Testis (tissue), 3 donors: ENCODE data around the gene ZNF142. TPM values are rescaled to one million over a fixed set of nuclear protein-coding genes. Genes with fewer than 3 reads are reported as not detected.

ENCODE experiments used
- DNase-seq: peaks from one replicate; pipeline ENCODE4 v3.0.0-alpha.2; 2019
- H3K27ac ChIP-seq, 2 donors: fragments of 200-600 bp; sonication (generic); one replicate each; pipeline ENCODE4 v1.5.1; 2019
- H3K27me3 ChIP-seq: fragments of 200-600 bp; sonication (generic); one replicate; pipeline ENCODE4 v1.5.1; 2019
- H3K36me3 ChIP-seq: fragments of 200-600 bp; sonication (generic); one replicate; pipeline ENCODE4 v1.5.1; 2017; ENCODE audit warnings: low read depth; ENCODE audit errors: missing control alignments
- H3K4me1 ChIP-seq: fragments of 200-600 bp; sonication (generic); one replicate; pipeline ENCODE4 v1.5.1; 2019
- H3K4me3 ChIP-seq, 2 donors: fragments of 200-600 bp; sonication (generic); one replicate each; pipeline ENCODE4 v1.5.1; 2017 to 2019
- H3K9me3 ChIP-seq: fragments of 200-600 bp; sonication (generic); one replicate; pipeline ENCODE4 v1.5.1; 2017
- CTCF ChIP-seq, 3 experiments: fragments of 450-650 bp in 2 of 3; fragments of 200-600 bp in 1 of 3; sonication (generic) in 1 of 3; IDR thresholded peaks; one replicate each; pipeline ENCODE4 v1.5.1; 2016 to 2019; ENCODE audit warnings: antibody characterized with exemption in 3 of 3, mild to moderate bottlenecking in 2 of 3, moderate library complexity in 1 of 3
- POLR2A ChIP-seq: fragments of 450-650 bp; IDR thresholded peaks from one replicate; pipeline ENCODE4 v1.6.1; 2017; ENCODE audit warnings: antibody characterized with exemption, mild to moderate bottlenecking, moderate library complexity
- WGBS, 2 donors: methylation state at CpG; one replicate each; pipeline ENCODE4 v1.1.5; 2018; 5-methylcytosine and 5-hydroxymethylcytosine counted together
- intact Hi-C: fragments of 100-400 bp; cut with DNase I; formaldehyde crosslinking; loops from one replicate; pipeline ENCODE4 v1.15.1; 2023; ENCODE audit warnings: low total_unique reads
- polyA plus RNA-seq: library from polyadenylated mRNA; stranded (reverse); fragments of 350-450 nt; fragmentation: Illumina TruSeq; extraction: RNeasy Lipid Tissue Mini Kit (QIAGEN cat#74804); gene quantifications from one replicate; pipeline ENCODE4 v1.2.3, GENCODE V29; 2014; ENCODE audit warnings: low read depth, low replicate concordance; ENCODE audit not compliant: insufficient read depth
- total RNA-seq, 2 donors: library from RNA; depleted of rRNA; stranded (reverse); fragments of >200 nt; gene quantifications; one replicate each; pipeline ENCODE4 v1.2.3, GENCODE V29; 2016

Gene ZNF142
- total and polyA plus RNA-seq, 3 donors from 2014 or later, result 23.3 to 39.3 (median 32.7) TPM

GRCh38 chr2:218644721-218645120 is 14.7 kb downstream of the ZNF142 start:
- intact Hi-C loops, result no loop called here
- no peak for DNase-seq
- H3K27me3 ChIP-seq, result no peaks in the 10 kb centered on the region
- H3K4me1 ChIP-seq, result no peaks in the 10 kb centered on the region
- H3K4me3 ChIP-seq, result no peak overlapping the region
- 89 to 91% methylated on average over 11 of the region's 11 CpGs for WGBS, 2 donors
- H3K9me3 ChIP-seq, result no peaks in the 10 kb centered on the region
- no peak overlapping the region for H3K27ac ChIP-seq
- no peaks in the 10 kb centered on the region for H3K36me3 ChIP-seq
- TF ChIP-seq POLR2A, result no peak
- peak in 1 of 3 experiments; percentile 8 for TF ChIP-seq CTCF (IDR thresholded peaks at IDR 0.05)

- Histone ChIP-seq H3K27me3 (no peaks in the 10 kb centered on the region), H3K9me3 (no peaks in the 10 kb centered on the region), H3K4me3 (no peak overlapping the region), H3K36me3 (no peaks in the 10 kb centered on the region), H3K4me1 (no peaks in the 10 kb centered on the region), H3K27ac (no peak overlapping the region)
- intact Hi-C loops, result no loop called here
- 89 to 93% methylated on average over 3 to 9 of the region's 10 CpGs for whole genome bisulfite sequencing, 2 donors
- DNase-seq, result no peak
- TF ChIP-seq CTCF (IDR thresholded peaks at IDR 0.05), result no peak
- TF ChIP-seq POLR2A, result no peak
Measured at GRCh38 chr2:218643751-218644310, 15.6 kb downstream of the ZNF142 start.

- Histone ChIP-seq H3K36me3 (no peaks in the 10 kb centered on the region), H3K4me3 (no peak overlapping the region), H3K27me3 (no peaks in the 10 kb centered on the region), H3K9me3 (no peaks in the 10 kb centered on the region), H3K27ac (no peak overlapping the region), H3K4me1 (no peaks in the 10 kb centered on the region)
- WGBS, 2 donors, result 85 to 93% methylated on average over 12 to 16 of the region's 17 CpGs
- TF ChIP-seq CTCF (IDR thresholded peaks at IDR 0.05) (no peak), POLR2A (no peak)
- intact Hi-C loops, result no loop called here
- no peak for DNase-seq
Measured at GRCh38 chr2:218642786-218643185, 16.6 kb downstream of the ZNF142 start.

- DNase-seq, result no peak
- Histone ChIP-seq H3K9me3 (no peaks in the 10 kb centered on the region), H3K27me3 (no peaks in the 10 kb centered on the region), H3K4me3 (no peak overlapping the region), H3K36me3 (no peaks in the 10 kb centered on the region), H3K27ac (no peak overlapping the region), H3K4me1 (no peaks in the 10 kb centered on the region)
- TF ChIP-seq CTCF (IDR thresholded peaks at IDR 0.05) (no peak), POLR2A (no peak)
- intact Hi-C loops, result no loop called here
- 93 to 98% methylated on average over 6 to 17 of the region's 18 CpGs for WGBS, 2 donors
Measured at GRCh38 chr2:218642121-218642656, 17.2 kb downstream of the ZNF142 start.

GRCh38 chr2:218638372-218638771 is 21.1 kb downstream of the ZNF142 start:
- no peak overlapping the region for H3K4me3 ChIP-seq
- TF ChIP-seq POLR2A, result no peak
- no peak for TF ChIP-seq CTCF (IDR thresholded peaks at IDR 0.05)
- intact Hi-C loops, result no loop called here
- no peaks in the 10 kb centered on the region for H3K9me3 ChIP-seq
- H3K4me1 ChIP-seq, result no peaks in the 10 kb centered on the region
- no peak for DNase-seq
- no peak overlapping the region for H3K27ac ChIP-seq
- WGBS, 2 donors, result 96 to 97% methylated on average over 18 of the region's 18 CpGs
- H3K36me3 ChIP-seq, result no peaks in the 10 kb centered on the region
- H3K27me3 ChIP-seq, result no peaks in the 10 kb centered on the region
